UCSD-AML1 (cell line): ENCODE results near the gene GNB2.
A peak's percentile ranks its signal among the peaks of the same experiment; 100 is the strongest.

Experiments used
- DNase-seq: peaks from one replicate; lab custom pipeline; 2025; ENCODE audit not compliant: unreplicated experiment; lab: John Stamatoyannopoulos, UW

The GNB2 gene

DNA sequence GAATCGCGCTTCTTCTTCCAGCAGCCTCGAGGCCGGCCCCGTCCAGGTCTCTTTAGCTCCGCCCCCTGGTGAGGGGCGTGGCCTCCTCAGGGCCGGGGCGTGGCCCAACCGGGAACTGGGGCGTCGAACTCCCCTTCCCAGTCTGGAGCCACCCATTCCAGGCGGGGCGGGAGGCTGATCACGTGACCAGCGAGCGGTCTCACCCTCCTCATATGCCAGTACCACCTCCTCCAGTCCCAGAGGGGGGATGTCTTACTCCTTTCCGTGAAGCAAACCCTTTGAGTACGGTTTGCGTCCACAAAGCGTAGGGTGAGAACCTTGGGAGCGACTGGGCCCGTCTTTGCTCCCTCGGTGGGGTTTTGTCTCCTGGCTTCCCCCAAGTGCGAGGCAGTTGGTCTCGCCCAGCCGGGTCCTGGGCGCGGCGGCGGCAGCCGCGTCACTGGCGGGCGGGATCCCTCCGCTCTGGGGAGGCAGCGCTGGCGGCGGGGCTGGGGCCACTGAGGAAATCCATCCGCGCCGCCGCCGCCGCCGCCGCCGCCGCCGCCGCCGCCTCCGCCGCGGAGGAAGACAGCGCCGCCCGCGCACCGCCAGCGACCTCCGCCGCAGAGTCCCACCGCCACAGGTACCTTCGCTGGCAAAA, at the start of gene GNB2:
TSS of gene GNB2 (plus strand) at position 439 of the 640 bp plus-strand sequence. CDS start 2,526 bp downstream, outside the sequence.
- peak; percentile 94 for DNase-seq

DNA sequence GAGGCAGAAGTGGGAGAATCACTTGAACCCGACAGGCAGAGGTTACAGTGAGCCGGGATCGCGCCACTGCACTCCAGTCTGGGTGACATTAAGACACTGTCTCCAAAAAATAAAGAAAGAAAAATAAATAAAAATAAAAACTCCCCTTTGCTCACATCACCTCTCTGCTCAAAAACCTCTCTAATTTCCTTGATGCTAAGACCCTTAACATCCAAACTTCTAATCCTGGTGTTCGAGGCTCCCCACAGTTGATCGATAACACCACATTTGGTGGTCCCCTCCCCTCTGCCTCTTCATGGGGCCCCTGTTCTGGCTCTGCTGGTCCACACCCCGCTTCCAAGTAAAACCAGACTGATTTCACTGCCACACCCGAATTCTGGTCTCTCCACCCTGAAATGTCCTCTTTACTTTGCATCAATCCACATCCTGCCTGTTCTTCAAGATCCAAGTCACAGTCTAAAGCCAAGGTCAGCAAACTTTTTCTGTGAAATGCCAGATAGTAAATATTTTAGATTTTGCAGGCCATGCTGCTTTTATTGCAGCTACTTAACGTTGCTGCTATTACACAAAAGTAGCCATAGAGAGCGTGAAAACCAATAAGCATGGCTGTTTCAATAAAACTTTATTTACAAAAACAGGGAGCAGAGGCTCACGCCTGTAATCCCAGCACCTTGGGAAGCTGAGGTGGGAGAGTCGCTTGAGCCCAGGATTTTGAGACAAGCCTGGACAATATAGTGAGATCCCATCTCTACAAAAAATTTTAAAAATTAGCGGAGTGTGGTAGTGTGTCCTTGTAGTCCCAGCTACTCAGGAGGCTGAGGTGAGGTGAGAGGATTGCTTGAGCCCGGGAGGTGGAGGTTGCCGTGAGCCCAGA, 49.4 kb upstream of the GNB2 start:
- DNase-seq = no peak

DNA sequence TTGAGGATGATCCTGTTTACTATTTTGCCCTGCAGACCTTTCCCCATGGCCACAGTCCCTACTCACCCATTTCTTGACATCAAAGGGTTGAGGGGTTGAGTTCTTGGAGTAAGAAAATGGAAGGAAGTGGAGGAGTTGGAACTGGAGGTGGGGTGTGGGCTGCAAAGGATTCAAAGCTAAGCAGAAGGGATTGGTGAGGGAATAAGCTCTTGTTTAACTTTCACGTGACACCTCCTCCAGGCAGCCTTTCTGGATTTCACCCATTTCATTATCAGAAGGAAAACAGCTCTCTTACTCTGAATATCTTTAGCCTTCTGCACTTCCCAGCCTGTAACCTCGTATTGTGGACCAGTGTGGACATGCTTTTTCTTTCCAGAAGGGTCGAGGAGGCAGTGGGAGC, 47.5 kb upstream of the GNB2 start:
- DNase-seq = no peak

DNA sequence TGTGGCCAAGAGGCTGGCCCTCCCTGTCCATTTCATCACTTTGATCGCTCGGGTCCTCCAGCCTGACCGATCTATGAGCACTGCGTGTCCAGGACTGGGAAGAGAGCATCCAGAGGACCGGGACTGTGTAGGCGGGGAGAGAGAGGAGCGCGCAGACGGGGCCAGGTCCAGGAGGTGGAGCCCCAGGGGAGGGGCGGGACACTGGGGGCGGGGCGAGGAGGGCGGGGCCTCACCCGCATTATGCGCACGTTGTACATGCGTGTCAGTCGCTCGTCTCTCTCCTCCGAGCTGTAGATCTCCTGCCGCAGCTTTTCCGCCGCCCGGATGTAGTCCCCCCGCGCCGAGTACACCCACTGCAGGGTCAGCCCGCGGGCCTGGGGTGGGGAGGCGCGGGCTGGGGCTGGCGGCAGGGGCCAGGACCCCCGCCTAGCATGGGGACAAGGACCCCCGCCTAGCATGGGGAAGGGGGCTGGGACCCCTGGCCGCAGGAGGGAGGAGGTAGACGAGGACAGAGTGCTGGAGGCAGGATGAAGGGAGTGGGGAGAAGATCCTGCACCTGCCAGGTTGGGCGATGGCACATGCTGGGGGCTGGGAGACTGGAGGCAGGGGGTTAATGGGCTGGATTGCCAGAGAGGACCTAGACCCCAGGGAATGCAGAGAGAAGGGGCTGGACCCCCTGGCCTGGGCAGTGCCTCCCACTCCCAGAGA, 46.9 kb upstream of the GNB2 start:
- peak; percentile 54 for DNase-seq

GRCh38 chr7:100627238-100627549, 46.3 kb upstream of the GNB2 start:
- DNase-seq = no peak

DNA sequence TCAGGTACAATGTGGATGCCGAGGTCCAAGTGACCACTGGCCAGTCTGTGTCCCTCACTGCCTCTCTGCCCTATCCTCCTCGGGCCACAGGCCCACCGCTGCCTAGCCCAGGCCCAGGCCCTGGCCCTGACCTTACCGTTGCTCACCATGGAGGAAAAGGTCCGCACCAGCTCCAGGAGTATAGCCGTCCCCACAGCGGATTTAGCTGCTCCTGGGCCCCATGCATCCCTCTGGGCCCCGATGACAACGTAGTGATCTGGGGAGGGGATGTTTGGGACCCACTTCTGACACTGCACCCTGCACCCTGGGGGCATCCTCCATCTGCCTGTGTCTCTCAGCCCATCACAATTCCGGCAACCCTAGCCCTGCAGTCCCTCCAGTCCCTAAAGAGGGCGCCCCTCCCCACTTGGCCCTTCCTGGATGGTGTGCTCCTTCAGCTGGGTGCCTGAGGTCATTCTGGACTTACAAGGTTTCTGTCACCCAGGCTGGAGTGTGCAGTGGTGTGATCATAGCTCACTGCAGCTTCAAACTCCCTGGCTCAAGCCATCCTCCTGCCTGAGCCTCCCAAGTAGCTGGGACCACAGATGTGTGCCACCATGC, 44.3 kb upstream of the GNB2 start:
- DNase-seq = peak; percentile 44

- DNase-seq = no peak
Measured at GRCh38 chr7:100630066-100630465, 43.5 kb upstream of the GNB2 start.

GRCh38 chr7:100632951-100633717, 40.4 kb upstream of the GNB2 start:
- peak; percentile 52 for DNase-seq

DNA sequence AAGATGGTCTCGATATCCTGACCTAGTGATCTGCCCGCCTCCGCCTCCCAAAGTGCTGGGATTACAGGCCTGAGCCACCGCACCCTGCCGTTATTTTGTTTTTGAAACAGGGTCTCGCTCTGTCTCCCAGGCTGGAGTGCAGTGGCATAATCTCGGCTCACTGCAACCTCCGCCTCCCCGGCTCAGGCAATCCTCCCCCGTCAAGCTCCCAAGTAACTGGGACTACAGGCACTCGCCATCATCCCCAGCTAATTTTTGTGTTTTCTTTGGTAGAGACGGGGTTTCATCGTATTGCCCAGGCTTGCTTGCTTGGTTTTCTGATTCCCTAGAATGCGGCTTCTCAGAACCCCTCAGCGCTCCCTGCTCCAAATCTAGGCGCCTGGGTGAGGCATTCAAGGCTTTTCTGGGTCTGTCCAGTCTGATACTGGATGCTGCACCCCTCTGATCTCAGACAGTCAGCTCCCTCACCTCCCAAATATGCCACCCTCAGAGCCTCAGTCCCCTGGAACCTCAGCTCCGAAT, 33.5 kb upstream of the GNB2 start:
- no peak for DNase-seq

- DNase-seq = no peak
Measured at GRCh38 chr7:100640517-100641440, 32.8 kb upstream of the GNB2 start.

- DNase-seq = no peak
Measured at GRCh38 chr7:100641463-100641859, 32.1 kb upstream of the GNB2 start, which contains the start of gene TFR2. TSS of gene TFR2 (minus strand) at chr7:100641552. CDS start at chr7:100641509, 43 bp downstream.

GRCh38 chr7:100641860-100642533, 31.5 kb upstream of the GNB2 start:
- DNase-seq = no peak

GRCh38 chr7:100642534-100642907, 31.0 kb upstream of the GNB2 start:
- DNase-seq = no peak

DNA sequence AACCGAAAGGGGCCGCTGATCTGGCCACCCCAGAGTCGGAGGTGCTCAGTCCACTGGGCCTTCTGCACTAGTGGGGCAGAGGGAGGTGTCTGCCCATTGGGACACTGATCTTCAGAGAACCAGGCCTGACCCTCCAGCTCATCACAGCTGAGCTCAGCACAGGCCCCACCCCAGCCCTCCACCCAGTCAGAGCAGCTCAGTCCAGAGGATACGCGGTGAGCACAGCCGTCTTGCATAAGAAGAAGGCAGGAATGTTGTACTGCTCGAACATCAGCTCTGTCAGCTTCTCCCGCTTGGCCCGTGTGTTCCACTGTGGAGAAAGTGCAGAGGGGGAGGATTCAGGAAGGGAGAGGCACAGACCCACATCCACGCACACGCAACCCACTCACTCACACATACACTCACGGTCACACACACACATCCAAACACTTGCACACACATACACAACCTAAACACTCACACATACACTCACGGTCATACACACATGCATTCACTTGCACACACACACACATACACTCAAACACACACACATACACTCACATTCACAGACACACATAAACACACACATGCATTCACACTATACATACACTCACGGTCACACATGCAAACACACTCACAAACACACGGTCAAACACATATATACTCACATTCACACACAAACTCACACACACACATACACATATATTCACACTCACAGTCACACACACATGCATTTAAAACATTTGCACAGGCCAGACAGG, 23.5 kb upstream of the GNB2 start:
- no peak for DNase-seq

- no peak for DNase-seq
Measured at GRCh38 chr7:100654908-100655831, 18.4 kb upstream of the GNB2 start.

DNA sequence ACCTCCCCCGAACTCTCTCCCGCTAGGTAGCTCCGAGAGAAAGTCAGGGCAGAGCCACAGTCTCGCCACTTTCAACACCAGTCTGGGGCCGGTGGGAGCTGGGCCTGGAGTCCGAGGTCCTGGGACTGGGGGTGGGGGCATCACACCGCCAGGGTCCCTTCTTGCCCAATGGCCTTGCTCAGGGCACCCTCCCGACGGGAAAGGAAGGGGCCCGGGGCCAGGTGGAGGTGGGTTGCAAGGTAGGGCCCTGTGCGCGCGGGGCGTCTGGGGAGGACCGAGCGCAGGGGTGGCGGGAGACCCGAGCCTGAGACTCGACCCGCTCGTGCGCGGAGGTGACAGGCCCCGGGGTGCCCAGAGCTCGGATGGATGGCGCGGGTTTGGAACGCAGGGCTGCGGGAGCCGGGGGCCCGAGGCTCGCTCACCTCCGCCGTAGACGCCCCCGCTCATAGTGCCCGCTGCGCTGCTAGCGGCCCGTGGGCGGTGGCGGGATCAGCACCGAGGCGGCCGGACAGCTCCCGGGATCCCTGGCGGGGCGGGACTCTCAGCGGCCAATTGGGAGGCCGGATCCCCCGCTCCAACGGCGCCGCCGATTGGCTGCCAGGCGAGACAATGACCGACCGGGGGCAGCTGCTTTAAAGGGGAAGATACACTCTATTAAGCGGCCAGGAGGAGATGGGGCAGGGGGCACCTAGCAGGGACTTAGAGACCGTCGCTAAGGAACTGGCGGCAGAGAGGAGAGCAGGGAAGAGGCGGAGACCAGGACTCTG, 17.4 kb upstream of the GNB2 start, which contains the start of gene ACTL6B:
TSS of gene ACTL6B (minus strand) at position 541 of the 767 bp plus-strand sequence. CDS start at position 447, 94 bp downstream.
- peak; percentile 59 for DNase-seq
